Posterior vena cava (tissue), 2 donors: ENCODE data around the gene PIKFYVE. TPM values are rescaled to one million over a fixed set of nuclear protein-coding genes. Genes with fewer than 3 reads are reported as not detected.
"Not testable (repeated sequence)": the region's sequence is repeated elsewhere in the genome, so short reads cannot be mapped to it uniquely, and the experiment has no call there.

Experiments
- DNase-seq: peaks from one replicate; pipeline ENCODE4 v3.0.0-alpha.2; 2020; ENCODE audit warnings: low spot score
- intact Hi-C, 2 donors: fragments of 100-400 bp; cut with DNase I; formaldehyde crosslinking; loops; one replicate each; pipeline versions ENCODE4 v1.14.1 to v1.14.2; 2022 to 2023
- total RNA-seq, 2 donors: library from RNA; stranded (reverse); fragmentation: NEBNext Ultra II Directional; extraction: Animal tissue kit (Norgen Biotek cat#: 25700); gene quantifications; one replicate each; pipeline ENCODE4 v1.2.1, GENCODE V29; 2021
- donor health status: DM: yes; HTN: yes; CAD: no.
- donor health status: DM: yes; HTN: yes; CAD: no.

Gene PIKFYVE
- total RNA-seq, 2 donors from 2014 or later = 25.4 to 26.1 TPM

- intact Hi-C loops = no loop called here
- no peak for DNase-seq
Observed at GRCh38 chr2:208389940-208390339, 123.9 kb downstream of the PIKFYVE start.

- intact Hi-C loops = no loop called here
- no peak for DNase-seq
Observed at GRCh38 chr2:208392300-208392699, 126.2 kb downstream of the PIKFYVE start.

GRCh38 chr2:208396796-208397195 is 130.7 kb downstream of the PIKFYVE start:
- DNase-seq = not testable (repeated sequence)
- intact Hi-C loops = loop anchor here in 1 of 2 donors (5.0 kb wide), 1 partner anchor 1684 kb away; no protein-coding TSS in a partner anchor

- DNase-seq = no peak
- intact Hi-C loops = loop anchor here in 1 of 2 donors (5.0 kb wide), 1 partner anchor 1687 kb away; no protein-coding TSS in a partner anchor
Observed at GRCh38 chr2:208399201-208399600, 133.1 kb downstream of the PIKFYVE start.

GRCh38 chr2:208406474-208407451 is 140.7 kb downstream of the PIKFYVE start, which contains the start of gene PTH2R:
Gene PTH2R (plus strand): TSS chr2:208406792. CDS start chr2:208407044, 252 bp downstream.
- intact Hi-C loops = loop anchor here in 1 of 2 donors (5.0 kb wide), 1 partner anchor 709 kb away; no protein-coding TSS in a partner anchor
- peak; percentile 79 for DNase-seq

- intact Hi-C loops = loop anchor here in 1 of 2 donors (5.0 kb wide), 1 partner anchor 710 kb away; no protein-coding TSS in a partner anchor
- DNase-seq = no peak
Observed at GRCh38 chr2:208407667-208408066, 141.6 kb downstream of the PIKFYVE start.

Other genes starting within 250 kb of the PIKFYVE start
- gene PLEKHM3, start 240.7 kb upstream of the PIKFYVE start, total RNA-seq = 1 to 10 TPM; 8.9 to 9.8 TPM
- not detected for gene CRYGD, start 141.7 kb upstream of the PIKFYVE start, total RNA-seq
- not detected for gene CRYGC, start 136.4 kb upstream of the PIKFYVE start, total RNA-seq
- gene CRYGB, start 120.1 kb upstream of the PIKFYVE start, total RNA-seq = not detected
- gene CRYGA, start 102.7 kb upstream of the PIKFYVE start, total RNA-seq = not detected
- not detected for gene C2orf80, start 76.2 kb upstream of the PIKFYVE start, total RNA-seq
- 10 to 100 TPM; 46.8 to 81.8 TPM for gene IDH1, start 11.2 kb upstream of the PIKFYVE start, total RNA-seq
- gene PTH2R, start 140.5 kb downstream of the PIKFYVE start, total RNA-seq = under 1 TPM in 1 of 2 donors, not detected in 1; 0.46 TPM